Lower leg skin (tissue), 4 donors: ENCODE measurements around the gene CDHR3. TPM values are rescaled to one million over a fixed set of nuclear protein-coding genes. Genes with fewer than 3 reads are reported as not detected.
"Not testable (repeated sequence)": the region's sequence is repeated elsewhere in the genome, so short reads cannot be mapped to it uniquely, and the experiment has no call there.

Source experiments
- DNase-seq, 2 donors: peaks; one replicate each; pipeline ENCODE4 v3.0.0-alpha.2; 2019; ENCODE audit warnings: low spot score in 2 of 2
- H3K4me3 ChIP-seq: fragments of 200-600 bp; sonication (generic); 2 replicates; pipeline ENCODE4 v1.5.1; 2017; ENCODE audit warnings: mild to moderate bottlenecking, low read depth; ENCODE audit not compliant: poor library complexity, severe bottlenecking
- CTCF ChIP-seq, 3 donors: fragments of 450-650 bp; IDR thresholded peaks; one replicate each; pipeline ENCODE4 v1.5.1; 2016; ENCODE audit warnings: antibody characterized with exemption in 3 of 3, mild to moderate bottlenecking in 3 of 3, moderate library complexity in 2 of 3
- POLR2A ChIP-seq, 2 donors: fragments of 450-650 bp; IDR thresholded peaks; one replicate each; pipeline ENCODE4 v1.6.1; 2016 to 2017; ENCODE audit warnings: antibody characterized with exemption in 2 of 2, mild to moderate bottlenecking in 1 of 2, moderate library complexity in 1 of 2
- WGBS, 2 donors: methylation state at CpG; one replicate each; pipeline ENCODE4 v1.1.5; 2018; 5-methylcytosine and 5-hydroxymethylcytosine counted together
- intact Hi-C: fragments of 100-400 bp; cut with DNase I; formaldehyde crosslinking; loops from one replicate; pipeline ENCODE4 v1.15.0; 2023; ENCODE audit warnings: low total_unique reads
- total RNA-seq, 4 donors: library from RNA; depleted of rRNA; stranded (reverse); fragments of >200 nt; gene quantifications; one replicate each; pipeline ENCODE4 v1.1.0, GENCODE V29; 2016

CDHR3 gene
- total RNA-seq, 4 donors from 2014 or later = 2.4 to 4.2 (median 3.3) TPM; not detected in 1

GRCh38 chr7:105979405-105979804 is 16.3 kb downstream of the CDHR3 start:
- 96 to 97% methylated on average over 2 of the region's 2 CpGs for WGBS, 2 donors
- TF ChIP-seq CTCF (IDR thresholded peaks at IDR 0.05) (no peak), POLR2A (IDR thresholded peaks at IDR 0.05) (no peak)
- no peak for DNase-seq
- H3K4me3 ChIP-seq = no peak overlapping the region
- intact Hi-C loops = no loop called here

GRCh38 chr7:105980645-105981396 is 17.8 kb downstream of the CDHR3 start:
- peak in 1 of 2 donors; percentile 52 for DNase-seq
- H3K4me3 ChIP-seq = no peak overlapping the region
- no peak for TF ChIP-seq CTCF (IDR thresholded peaks at IDR 0.05)
- TF ChIP-seq POLR2A (IDR thresholded peaks at IDR 0.05) = no peak
- intact Hi-C loops = no loop called here
- 78 to 81% methylated on average over 3 of the region's 3 CpGs for WGBS, 2 donors

GRCh38 chr7:105982388-105982787 is 19.3 kb downstream of the CDHR3 start:
- no peak for DNase-seq
- 73 to 89% methylated on average over 2 of the region's 2 CpGs for WGBS, 2 donors
- no peak overlapping the region for H3K4me3 ChIP-seq
- intact Hi-C loops = no loop called here
- no peak for TF ChIP-seq CTCF (IDR thresholded peaks at IDR 0.05)
- no peak for TF ChIP-seq POLR2A (IDR thresholded peaks at IDR 0.05)

GRCh38 chr7:105984808-105985207 is 21.7 kb downstream of the CDHR3 start:
- peak in 1 of 2 donors; percentile 8 for DNase-seq
- intact Hi-C loops, H3K4me3 ChIP-seq: not testable (repeated sequence)
- 90 to 95% methylated on average over 6 of the region's 6 CpGs for WGBS, 2 donors

- TF ChIP-seq POLR2A (IDR thresholded peaks at IDR 0.05) (no peak), CTCF (IDR thresholded peaks at IDR 0.05) (no peak)
- H3K4me3 ChIP-seq = no peak overlapping the region
- intact Hi-C loops = no loop called here
- WGBS, 2 donors = 49 to 72% methylated on average over 4 of the region's 4 CpGs
- DNase-seq = peak in 1 of 2 donors; percentile 17
Measured at GRCh38 chr7:105985229-105985628, 22.2 kb downstream of the CDHR3 start.

GRCh38 chr7:105985672-105986215 is 22.7 kb downstream of the CDHR3 start:
- H3K4me3 ChIP-seq = no peak overlapping the region
- WGBS, 2 donors = 44 to 90% methylated on average over 2 of the region's 2 CpGs
- intact Hi-C loops = no loop called here
- TF ChIP-seq CTCF (IDR thresholded peaks at IDR 0.05) = no peak
- TF ChIP-seq POLR2A (IDR thresholded peaks at IDR 0.05) = no peak
- DNase-seq = peak in 1 of 2 donors; percentile 12
